ENCODE measurements around the gene RNU7-1. TPM values are rescaled to one million over a fixed set of nuclear protein-coding genes. Genes with fewer than 3 reads are reported as not detected.
A peak's percentile ranks its signal among the peaks of the same experiment; 100 is the strongest.

The RNU7-1 gene
- total RNA-seq, 6 donors from 2014 or later = not detected

DNA sequence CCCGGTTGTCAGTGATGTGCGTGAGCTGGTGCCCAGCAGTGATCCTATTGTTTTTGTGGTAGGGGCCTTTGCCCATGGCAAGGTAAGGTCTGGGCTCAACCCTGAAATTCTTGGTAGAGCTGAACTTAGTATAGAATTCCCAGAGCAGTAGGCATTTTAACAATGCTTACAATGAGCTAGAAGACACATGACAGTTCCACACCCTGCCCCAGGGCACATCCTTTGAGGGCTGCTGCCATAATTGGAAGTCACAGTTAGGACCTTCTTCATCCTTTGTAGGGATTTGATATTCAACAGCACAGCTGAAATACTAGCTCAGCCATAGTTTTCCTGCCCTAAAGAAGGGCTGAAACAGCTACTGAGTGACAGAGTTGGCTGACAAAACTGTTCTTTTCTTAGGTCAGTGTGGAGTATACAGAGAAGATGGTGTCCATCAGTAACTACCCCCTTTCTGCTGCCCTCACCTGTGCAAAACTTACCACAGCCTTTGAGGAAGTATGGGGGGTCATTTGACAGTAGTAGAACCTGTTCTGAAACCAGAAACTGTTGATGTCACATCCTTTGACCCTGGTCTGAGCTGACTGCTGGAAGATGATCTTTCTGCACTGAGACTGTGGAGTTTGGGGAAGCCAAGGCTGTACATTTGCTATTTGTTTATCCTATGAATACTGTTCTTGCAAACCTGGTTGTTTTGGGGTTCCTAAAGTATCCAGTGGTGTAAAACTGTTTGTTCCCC is 31.8 kb downstream of the RNU7-1 start:
- no peak for DNase-seq
- Histone ChIP-seq H3K4me3 (no peak overlapping the region), H3K9me3 (no peaks in the 10 kb centered on the region), H3K36me3 (peaks cover 38 to 67% (median 50%) of the 10 kb centered on the region in 4 donors), H3K4me1 (peaks cover 11 to 42% (median 34%) of the 10 kb centered on the region in 4 donors), H3K27me3 (no peaks in the 10 kb centered on the region), H3K27ac (peak overlapping the region in 1 of 4 donors; percentile 5)
- ATAC-seq (ENCODE audit: low FRiP score in 2 of 2) = no peak
- TF ChIP-seq, protein P1, sequence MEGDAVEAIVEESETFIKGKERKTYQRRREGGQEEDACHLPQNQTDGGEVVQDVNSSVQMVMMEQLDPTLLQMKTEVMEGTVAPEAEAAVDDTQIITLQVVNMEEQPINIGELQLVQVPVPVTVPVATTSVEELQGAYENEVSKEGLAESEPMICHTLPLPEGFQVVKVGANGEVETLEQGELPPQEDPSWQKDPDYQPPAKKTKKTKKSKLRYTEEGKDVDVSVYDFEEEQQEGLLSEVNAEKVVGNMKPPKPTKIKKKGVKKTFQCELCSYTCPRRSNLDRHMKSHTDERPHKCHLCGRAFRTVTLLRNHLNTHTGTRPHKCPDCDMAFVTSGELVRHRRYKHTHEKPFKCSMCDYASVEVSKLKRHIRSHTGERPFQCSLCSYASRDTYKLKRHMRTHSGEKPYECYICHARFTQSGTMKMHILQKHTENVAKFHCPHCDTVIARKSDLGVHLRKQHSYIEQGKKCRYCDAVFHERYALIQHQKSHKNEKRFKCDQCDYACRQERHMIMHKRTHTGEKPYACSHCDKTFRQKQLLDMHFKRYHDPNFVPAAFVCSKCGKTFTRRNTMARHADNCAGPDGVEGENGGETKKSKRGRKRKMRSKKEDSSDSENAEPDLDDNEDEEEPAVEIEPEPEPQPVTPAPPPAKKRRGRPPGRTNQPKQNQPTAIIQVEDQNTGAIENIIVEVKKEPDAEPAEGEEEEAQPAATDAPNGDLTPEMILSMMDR (IDR thresholded peaks at IDR 0.05) = no peak
- TF ChIP-seq EP300 (IDR thresholded peaks at IDR 0.05) (no peak), POLR2A (IDR thresholded peaks at IDR 0.05) (no peak), POLR2AphosphoS5 (IDR thresholded peaks at IDR 0.05) (no peak)
- WGBS, 2 donors = 90 to 94% methylated on average over 2 of the region's 2 CpGs

DNA sequence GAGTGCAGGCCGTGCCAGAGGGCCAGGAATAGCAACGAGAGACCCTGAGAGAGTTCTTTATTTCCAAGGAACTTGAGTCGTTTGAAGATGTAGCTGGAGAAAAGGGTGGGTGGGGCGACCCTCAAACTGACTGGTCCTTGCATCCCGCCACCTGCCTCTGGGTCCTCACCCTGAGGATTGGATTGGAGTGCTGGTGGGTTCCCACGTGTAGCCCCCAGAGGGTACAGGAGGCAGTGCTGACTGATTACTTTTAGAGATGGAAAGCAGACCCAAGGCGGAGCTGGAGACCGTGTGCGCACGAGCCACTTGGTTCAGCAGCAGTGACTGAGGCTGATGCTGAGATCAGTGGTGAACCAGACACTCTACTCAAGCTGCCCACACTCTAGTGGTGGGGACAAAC is 34.0 kb downstream of the RNU7-1 start:
- DNase-seq (no peak), ATAC-seq (ENCODE audit: low FRiP score in 2 of 2) (no peak)
- Histone ChIP-seq H3K4me3 (no peak overlapping the region), H3K4me1 (peaks cover 0 to 41% (median 28%) of the 10 kb centered on the region in 4 donors), H3K27me3 (no peaks in the 10 kb centered on the region), H3K36me3 (peaks cover 59 to 89% (median 71%) of the 10 kb centered on the region in 4 donors), H3K27ac (peak overlapping the region; percentile 57 to 79 (median 67)), H3K9me3 (no peaks in the 10 kb centered on the region)
- 74 to 85% methylated on average over 10 of the region's 10 CpGs for WGBS, 2 donors
- no peak for TF ChIP-seq EP300 (IDR thresholded peaks at IDR 0.05)
- TF ChIP-seq POLR2AphosphoS5 (IDR thresholded peaks at IDR 0.05) = no peak
- TF ChIP-seq POLR2A (IDR thresholded peaks at IDR 0.05) = no peak
- TF ChIP-seq, protein P1 (IDR thresholded peaks at IDR 0.05) = no peak

DNA sequence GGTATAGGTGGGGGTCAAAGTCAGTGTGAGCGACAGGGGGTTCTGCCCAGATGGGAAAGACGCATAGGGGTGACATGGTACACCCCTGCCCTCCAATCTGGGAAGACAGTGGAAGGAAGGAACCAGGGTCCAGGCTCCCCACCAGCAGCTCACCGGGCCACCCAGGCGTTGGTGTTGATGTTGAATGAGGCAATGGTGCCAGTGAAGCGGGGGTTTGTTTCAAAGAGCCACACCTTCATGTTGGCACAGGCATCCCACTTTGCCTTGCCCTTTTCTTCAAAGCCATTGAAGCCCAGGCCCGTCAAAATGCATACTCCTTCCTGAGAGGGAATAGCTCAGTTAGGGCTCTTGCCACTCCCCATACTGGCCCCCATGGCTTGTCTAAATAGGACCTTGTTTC is 34.6 kb downstream of the RNU7-1 start:
- no peak for TF ChIP-seq POLR2AphosphoS5 (IDR thresholded peaks at IDR 0.05)
- no peak for TF ChIP-seq POLR2A (IDR thresholded peaks at IDR 0.05)
- TF ChIP-seq EP300 (IDR thresholded peaks at IDR 0.05) = no peak
- TF ChIP-seq, protein P1 (IDR thresholded peaks at IDR 0.05) = no peak
- no peaks in the 10 kb centered on the region for H3K9me3 ChIP-seq
- H3K4me1 ChIP-seq = peaks cover 0 to 41% (median 28%) of the 10 kb centered on the region in 4 donors
- peaks cover 64 to 94% (median 72%) of the 10 kb centered on the region in 4 donors for H3K36me3 ChIP-seq
- H3K4me3 ChIP-seq = no peak overlapping the region
- no peak for DNase-seq
- peak overlapping the region; percentile 57 to 79 (median 67) for H3K27ac ChIP-seq
- 70 to 71% methylated on average over 6 of the region's 6 CpGs for WGBS, 2 donors
- ATAC-seq (ENCODE audit: low FRiP score in 2 of 2) = peak in 1 of 2 donors; percentile 9
- no peaks in the 10 kb centered on the region for H3K27me3 ChIP-seq

DNA sequence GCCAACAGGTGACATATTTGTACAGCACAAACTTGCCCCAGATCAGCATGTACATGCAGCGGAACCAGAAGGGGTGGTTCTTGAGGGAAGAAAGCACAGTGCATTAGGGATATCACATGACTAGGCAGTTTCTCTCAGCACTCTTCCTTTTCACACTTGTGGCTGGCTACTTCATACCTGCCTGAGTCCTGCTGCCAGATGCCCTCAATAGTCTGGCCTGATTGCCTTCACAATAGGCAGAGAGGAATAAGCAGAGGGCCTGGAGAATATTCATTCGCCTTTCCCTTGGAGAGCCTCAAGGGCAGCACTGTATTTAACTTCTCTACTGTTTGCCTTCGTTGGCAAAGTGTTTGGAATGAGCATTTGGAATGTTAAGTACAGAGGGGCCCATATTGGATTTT is 35.0 kb downstream of the RNU7-1 start:
- no peak for TF ChIP-seq POLR2AphosphoS5 (IDR thresholded peaks at IDR 0.05)
- TF ChIP-seq POLR2A (IDR thresholded peaks at IDR 0.05) = peak in 1 of 4 donors; percentile 51
- TF ChIP-seq, protein P1 (IDR thresholded peaks at IDR 0.05) = peak in 1 of 6 experiments; percentile 22
- peak in 1 of 4 donors; percentile 24 for TF ChIP-seq EP300 (IDR thresholded peaks at IDR 0.05)
- ATAC-seq (ENCODE audit: low FRiP score in 2 of 2) (peak; percentile 61 to 87), DNase-seq (peak in 1 of 2 donors; percentile 74)
- 57 to 85% methylated on average over 3 of the region's 3 CpGs for whole genome bisulfite sequencing, 2 donors
- Histone ChIP-seq H3K27ac (peak overlapping the region; percentile 58 to 79 (median 67)), H3K27me3 (no peaks in the 10 kb centered on the region), H3K36me3 (peaks cover 65 to 97% (median 72%) of the 10 kb centered on the region in 4 donors), H3K4me1 (peaks cover 0 to 41% (median 28%) of the 10 kb centered on the region in 4 donors), H3K9me3 (no peaks in the 10 kb centered on the region), H3K4me3 (no peak overlapping the region)

Measured in upper lobe of left lung (tissue), 6 donors.